NCI-H187 treated with DMSO at 0.1 percent for 48 hours (cell line): ENCODE measurements around the gene PGGHG.

Experiments used
- DNase-seq: peaks from one replicate; lab custom pipeline; 2025; lab: John Stamatoyannopoulos, UW

Gene PGGHG

GRCh38 chr11:269146-269890, 19.6 kb upstream of the PGGHG start:
- no peak for DNase-seq

- no peak for DNase-seq
Measured at GRCh38 chr11:270451-271318, 18.2 kb upstream of the PGGHG start.

- DNase-seq: no peak
Measured at GRCh38 chr11:271319-271715, 17.6 kb upstream of the PGGHG start.

DNA sequence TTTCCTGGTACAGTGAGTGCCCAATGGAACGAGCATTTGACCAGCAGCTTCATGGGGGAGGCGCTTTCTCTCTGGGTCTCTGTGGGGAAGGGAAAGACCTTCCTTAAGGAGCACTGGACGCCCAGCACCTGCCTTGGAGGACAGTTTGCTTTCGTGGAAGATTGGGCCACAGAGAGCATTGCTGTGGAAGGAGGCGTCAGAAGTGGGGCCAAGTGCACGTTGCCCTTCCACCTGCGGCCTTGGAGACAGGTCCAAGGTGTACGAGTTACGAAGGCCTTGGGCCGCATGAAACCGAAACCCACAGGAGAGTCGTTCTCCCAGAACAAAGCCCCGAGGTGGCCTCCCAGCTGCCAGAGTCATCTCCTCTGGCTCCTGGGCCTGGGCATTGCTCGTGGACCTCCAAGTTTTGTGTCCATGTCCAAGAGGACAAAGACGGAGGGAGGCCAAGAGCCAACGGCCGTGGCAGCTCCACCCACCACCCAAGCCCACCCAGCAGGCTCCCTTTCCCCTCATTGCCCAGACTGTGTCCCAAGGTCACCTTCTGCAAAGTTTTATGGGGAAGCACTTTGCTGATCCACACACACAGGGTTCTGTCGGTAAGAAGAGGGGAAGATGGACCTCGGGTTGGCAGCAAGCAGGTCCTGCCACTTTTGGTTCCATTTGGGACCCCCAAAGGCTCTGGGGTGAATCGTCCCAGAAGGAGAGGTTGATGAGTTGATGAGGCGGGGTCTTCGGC, 16.6 kb upstream of the PGGHG start:
- no peak for DNase-seq

GRCh38 chr11:272931-273198, 16.1 kb upstream of the PGGHG start:
- no peak for DNase-seq

DNA sequence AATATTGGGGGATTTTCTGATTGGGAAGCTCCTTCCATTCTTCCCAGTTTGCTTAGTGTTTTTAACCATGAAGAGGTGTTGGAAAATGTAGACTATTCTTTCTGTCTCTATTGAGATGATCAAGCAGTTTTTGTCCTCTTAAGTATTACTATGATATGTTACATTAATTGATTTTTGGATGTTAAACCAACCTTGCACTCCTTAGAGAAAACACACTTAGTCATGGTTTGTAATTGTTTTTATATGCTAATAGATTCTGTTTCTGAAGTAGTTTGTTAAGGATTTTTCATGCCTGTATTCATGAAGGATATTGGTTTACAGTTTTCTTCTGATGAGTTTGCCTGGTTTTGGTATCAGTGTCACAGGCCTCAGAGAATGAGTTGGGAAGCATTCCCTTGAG, 12.7 kb upstream of the PGGHG start:
- no peak for DNase-seq

GRCh38 chr11:278001-278951, 10.7 kb upstream of the PGGHG start, which contains the start of gene NLRP6:
Gene NLRP6, plus strand, starts transcription at chr11:278407. Its CDS starts 163 bp downstream, at chr11:278570.
- DNase-seq: no peak

- DNase-seq: no peak
Measured at GRCh38 chr11:279040-279965, 9.6 kb upstream of the PGGHG start.

DNA sequence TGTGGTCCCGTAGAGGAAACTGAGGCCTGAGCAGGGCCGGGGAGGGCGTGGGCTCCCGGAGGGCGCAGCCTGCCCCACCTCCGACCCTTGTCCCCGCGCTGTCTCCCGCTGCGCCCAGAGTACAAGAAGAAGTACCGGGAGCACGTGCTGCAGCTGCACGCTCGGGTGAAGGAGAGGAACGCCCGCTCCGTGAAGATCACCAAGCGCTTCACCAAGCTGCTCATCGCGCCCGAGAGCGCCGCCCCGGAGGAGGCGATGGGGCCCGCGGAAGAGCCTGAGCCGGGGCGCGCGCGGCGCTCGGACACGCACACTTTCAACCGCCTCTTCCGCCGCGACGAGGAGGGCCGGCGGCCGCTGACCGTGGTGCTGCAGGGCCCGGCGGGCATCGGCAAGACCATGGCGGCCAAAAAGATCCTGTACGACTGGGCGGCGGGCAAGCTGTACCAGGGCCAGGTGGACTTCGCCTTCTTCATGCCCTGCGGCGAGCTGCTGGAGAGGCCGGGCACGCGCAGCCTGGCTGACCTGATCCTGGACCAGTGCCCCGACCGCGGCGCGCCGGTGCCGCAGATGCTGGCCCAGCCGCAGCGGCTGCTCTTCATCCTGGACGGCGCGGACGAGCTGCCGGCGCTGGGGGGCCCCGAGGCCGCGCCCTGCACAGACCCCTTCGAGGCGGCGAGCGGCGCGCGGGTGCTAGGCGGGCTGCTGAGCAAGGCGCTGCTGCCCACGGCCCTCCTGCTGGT, 8.8 kb upstream of the PGGHG start:
- no peak for DNase-seq

GRCh38 chr11:280706-281485, 8.0 kb upstream of the PGGHG start:
- DNase-seq: no peak

DNA sequence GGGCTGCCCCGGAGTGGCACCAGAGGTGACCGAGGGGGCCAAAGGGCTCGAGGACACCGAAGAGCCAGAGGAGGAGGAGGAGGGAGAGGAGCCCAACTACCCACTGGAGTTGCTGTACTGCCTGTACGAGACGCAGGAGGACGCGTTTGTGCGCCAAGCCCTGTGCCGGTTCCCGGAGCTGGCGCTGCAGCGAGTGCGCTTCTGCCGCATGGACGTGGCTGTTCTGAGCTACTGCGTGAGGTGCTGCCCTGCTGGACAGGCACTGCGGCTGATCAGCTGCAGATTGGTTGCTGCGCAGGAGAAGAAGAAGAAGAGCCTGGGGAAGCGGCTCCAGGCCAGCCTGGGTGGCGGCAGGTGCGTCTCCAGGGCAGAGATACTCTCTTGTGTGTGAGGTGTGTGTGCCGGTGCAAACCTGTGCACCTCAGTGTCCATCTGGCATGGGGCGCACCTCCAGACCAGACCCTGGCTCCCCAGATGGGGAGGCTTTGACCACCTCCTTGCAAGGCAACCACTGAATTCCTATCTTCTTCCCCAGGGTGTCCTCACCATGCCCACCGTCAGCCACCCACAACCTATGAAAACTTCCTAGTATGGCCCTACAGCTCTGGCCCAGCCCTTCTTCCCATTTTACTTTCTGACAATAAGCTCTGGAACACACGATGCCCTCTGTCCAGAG, 7.3 kb upstream of the PGGHG start:
- no peak for DNase-seq

DNA sequence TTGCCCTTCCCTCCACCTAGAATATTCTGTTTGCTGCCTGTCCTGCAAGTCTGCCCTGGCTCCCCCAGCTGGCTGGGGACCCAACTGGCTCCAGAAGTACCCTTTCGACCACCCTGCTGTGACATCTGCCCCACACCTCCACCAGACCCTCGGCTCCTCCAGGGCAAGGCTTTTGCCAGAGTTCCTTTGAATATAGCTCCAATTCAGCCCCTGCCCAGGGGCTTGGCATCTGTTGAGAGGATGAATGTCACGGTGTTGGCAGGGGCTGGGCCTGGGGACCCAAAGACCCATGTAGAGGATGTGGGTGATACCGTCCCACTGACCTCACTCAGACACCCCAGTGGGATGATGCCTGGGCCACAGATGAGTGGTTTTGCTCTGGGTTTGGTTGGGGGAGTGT, 6.8 kb upstream of the PGGHG start:
- DNase-seq: no peak

DNA sequence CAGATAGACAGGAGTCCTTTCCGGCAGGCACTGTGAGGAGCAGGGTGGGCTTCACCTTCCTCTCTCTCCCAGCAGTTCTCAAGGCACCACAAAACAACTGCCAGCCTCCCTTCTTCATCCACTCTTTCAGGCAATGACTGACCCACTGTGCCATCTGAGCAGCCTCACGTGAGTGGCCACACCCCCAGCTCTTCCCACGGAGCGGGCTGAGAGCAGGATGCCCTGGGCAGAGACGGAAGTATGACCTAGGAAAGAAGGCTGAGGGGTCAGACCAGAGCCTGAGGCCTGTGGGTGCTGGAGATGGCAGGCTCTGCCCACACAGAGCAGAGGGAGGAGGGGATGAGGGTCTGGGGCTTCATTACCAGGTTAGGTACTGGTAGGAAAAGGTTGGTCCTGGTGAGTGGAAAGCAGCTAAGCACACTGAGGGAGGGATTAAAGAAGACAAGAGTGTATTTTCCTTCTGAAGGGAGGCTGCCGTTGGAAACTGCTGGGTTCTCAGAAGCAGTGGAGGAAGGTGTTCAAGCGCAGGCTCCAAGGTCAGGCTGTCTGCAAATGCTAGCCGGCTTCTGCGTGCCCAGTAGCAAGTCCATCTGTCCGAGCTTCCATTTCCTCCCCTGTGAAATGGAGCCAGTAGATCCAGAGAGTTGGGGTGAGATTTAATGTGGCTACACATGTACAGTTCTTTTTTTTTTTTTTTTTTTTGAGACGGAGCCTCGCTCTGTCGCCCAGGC, 6.1 kb upstream of the PGGHG start:
- DNase-seq: no peak

DNA sequence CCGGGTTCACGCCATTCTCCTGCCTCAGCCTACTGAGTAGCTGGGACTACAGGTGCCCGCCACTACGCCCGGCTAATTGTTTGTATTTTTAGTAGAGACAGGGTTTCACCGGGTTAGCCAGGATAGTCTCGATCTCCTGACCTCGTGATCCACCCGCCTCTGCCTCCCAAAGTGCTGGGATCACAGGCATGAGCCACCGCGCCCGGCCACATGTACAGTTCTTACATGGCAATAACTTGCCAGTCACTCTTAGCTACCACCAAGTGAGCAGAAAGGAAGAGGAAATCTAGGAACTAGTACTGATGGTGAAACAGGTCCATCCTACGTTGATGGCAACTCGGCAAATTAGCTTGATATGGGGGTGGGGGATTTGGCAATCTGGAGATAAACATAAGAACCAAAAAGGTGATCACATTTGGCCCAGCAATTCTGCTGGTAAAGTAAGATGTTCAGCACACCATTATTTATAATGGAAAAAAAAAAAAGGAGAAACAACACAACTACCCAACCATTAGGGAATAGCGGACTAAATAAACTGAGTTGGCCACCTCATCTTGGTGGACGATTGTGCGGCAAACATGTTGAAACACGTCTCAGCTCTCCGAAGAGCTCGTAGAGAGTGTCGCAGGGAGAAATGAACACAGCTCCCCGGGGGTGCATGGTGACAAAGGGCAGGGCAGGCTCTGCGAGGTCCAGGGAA, 5.4 kb upstream of the PGGHG start:
- DNase-seq: no peak

DNA sequence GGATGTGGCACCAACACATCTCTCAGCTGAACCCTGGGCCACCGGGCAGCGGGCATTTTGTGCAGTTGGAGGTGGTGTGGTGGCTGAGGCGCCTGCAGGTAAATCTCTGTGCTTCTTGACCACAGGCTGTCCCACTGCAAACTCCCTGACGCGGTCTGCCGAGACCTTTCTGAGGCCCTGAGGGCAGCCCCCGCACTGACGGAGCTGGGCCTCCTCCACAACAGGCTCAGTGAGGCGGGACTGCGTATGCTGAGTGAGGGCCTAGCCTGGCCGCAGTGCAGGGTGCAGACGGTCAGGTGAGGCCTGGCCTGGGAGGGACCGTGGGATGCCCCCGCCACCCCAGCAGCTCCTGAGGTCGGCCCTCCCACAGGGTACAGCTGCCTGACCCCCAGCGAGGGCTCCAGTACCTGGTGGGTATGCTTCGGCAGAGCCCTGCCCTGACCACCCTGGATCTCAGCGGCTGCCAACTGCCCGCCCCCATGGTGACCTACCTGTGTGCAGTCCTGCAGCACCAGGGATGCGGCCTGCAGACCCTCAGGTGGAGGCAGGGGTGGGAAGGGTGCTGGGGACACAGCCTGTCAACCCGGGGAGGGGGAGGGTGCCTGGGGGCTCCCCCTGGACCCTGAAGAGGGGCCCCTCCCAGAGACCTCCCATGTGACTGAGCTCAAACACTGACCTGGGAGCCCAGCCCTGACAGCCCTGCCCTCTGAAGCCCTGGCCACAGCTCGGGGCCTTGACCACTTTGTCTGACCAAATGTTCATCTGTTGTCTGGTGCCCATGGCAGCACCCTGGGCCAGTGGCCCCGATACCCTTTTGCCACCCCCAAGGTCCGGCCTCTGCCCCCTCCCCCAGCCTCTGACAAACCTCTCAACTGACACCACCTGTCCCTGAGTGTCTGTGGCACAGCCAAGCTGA, 4.6 kb upstream of the PGGHG start:
- no peak for DNase-seq
